WERI-Rb-1 (cell line): Measurements from ENCODE around the gene FERMT2.

Experiments
- DNase-seq: peaks from one replicate; pipeline ENCODE4 v3.0.0-alpha.2; 2020
- H3K27ac ChIP-seq: fragments of 250-450 bp; sonication (Bioruptor Pico); 2 replicates; pipeline ENCODE4 v1.5.1; 2020; ENCODE audit warnings: mild to moderate bottlenecking, moderate library complexity
- H3K27me3 ChIP-seq: fragments of 250-450 bp; sonication (Bioruptor Pico); 2 replicates; pipeline ENCODE4 v1.5.1; 2021; ENCODE audit warnings: mild to moderate bottlenecking, low read depth, moderate library complexity; ENCODE audit not compliant: insufficient read depth, severe bottlenecking
- H3K36me3 ChIP-seq: fragments of 250-450 bp; sonication (Bioruptor Pico); 2 replicates; pipeline ENCODE4 v1.5.1; 2020; ENCODE audit warnings: mild to moderate bottlenecking, moderate library complexity
- H3K4me3 ChIP-seq: 2 replicates; pipeline ENCODE4 v1.5.1; 2011; ENCODE audit warnings: low read depth, mild to moderate bottlenecking, control low read depth, low read length
- H3K9me3 ChIP-seq: fragments of 250-450 bp; sonication (Bioruptor Pico); 2 replicates; pipeline ENCODE4 v1.5.1; 2021; ENCODE audit warnings: mild to moderate bottlenecking, moderate library complexity; ENCODE audit not compliant: severe bottlenecking
- TF ChIP-seq, protein P1 (sequence below): IDR thresholded peaks from 2 replicates; pipeline ENCODE4 v1.5.1; 2011; ENCODE audit warnings: low read depth, mild to moderate bottlenecking, control low read depth, inconsistent platforms, low read length

FERMT2 gene

DNA sequence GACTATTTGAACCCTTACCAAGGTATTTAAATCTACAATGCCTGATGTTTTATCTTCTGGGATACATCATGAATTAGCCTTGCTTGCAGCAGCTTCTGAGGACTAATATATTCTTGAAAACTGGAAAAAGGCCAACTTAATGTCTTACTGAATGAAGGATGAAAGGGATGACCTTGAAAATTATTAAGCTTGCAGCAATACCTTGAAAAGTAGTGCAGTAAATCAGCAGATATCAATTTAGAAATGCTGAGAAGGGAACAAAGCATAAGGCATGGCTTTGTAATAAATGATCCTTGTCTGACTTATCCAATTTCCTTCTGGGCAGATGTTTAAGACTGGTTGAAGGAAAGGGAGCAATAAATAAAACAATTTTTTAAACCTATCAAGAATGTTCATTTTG is 37.3 kb upstream of the FERMT2 start:
- H3K4me3 ChIP-seq = no peak overlapping the region
- no peaks in the 10 kb centered on the region for H3K36me3 ChIP-seq
- TF ChIP-seq, protein P1, sequence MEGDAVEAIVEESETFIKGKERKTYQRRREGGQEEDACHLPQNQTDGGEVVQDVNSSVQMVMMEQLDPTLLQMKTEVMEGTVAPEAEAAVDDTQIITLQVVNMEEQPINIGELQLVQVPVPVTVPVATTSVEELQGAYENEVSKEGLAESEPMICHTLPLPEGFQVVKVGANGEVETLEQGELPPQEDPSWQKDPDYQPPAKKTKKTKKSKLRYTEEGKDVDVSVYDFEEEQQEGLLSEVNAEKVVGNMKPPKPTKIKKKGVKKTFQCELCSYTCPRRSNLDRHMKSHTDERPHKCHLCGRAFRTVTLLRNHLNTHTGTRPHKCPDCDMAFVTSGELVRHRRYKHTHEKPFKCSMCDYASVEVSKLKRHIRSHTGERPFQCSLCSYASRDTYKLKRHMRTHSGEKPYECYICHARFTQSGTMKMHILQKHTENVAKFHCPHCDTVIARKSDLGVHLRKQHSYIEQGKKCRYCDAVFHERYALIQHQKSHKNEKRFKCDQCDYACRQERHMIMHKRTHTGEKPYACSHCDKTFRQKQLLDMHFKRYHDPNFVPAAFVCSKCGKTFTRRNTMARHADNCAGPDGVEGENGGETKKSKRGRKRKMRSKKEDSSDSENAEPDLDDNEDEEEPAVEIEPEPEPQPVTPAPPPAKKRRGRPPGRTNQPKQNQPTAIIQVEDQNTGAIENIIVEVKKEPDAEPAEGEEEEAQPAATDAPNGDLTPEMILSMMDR = no peak
- no peaks in the 10 kb centered on the region for H3K27me3 ChIP-seq
- H3K27ac ChIP-seq = no peak overlapping the region
- no peak for DNase-seq
- no peaks in the 10 kb centered on the region for H3K9me3 ChIP-seq

DNA sequence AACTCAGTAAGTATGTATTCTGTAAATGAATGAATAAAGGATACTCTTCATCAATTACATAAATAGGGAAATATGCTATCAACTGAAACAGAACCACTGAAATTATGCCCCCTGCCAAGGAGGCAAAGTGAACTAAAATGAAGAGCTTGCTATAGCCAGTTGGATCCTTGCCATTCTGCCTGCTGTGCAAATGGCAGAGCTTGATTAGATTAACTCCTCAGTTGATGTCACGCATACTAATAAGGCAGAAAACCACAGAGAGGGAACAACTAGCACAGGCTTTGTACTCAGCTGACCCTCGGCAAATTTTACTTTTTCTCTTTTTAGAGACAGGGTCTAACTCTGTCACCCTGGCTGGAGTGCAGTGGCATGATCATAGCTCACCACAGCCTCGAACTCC is 36.7 kb upstream of the FERMT2 start:
- H3K27ac ChIP-seq = no peak overlapping the region
- H3K4me3 ChIP-seq = no peak overlapping the region
- TF ChIP-seq, protein P1 = no peak
- DNase-seq = no peak
- H3K9me3 ChIP-seq = no peaks in the 10 kb centered on the region
- H3K27me3 ChIP-seq = no peaks in the 10 kb centered on the region
- no peaks in the 10 kb centered on the region for H3K36me3 ChIP-seq

DNA sequence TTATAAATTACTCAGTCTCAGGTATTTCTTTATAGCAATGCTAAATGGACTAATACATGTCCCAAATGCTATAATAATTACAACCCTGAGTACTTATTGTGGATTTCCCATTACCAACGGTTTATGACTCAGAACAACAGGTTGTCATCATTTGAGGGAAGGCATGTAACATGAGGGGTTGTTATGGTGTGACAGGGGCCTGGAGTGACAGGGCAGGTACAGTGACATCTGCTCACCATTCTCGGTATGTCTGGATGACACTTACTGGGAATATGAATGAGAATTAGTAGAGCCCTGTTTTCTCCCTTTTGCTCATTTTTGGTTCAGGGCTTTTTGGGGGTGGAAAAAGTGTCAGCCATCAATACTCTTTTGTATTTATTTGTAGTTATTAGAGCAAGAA is 36.2 kb upstream of the FERMT2 start:
- no peak overlapping the region for H3K4me3 ChIP-seq
- H3K9me3 ChIP-seq = no peaks in the 10 kb centered on the region
- DNase-seq = no peak
- no peaks in the 10 kb centered on the region for H3K27me3 ChIP-seq
- TF ChIP-seq, protein P1 = no peak
- no peak overlapping the region for H3K27ac ChIP-seq
- H3K36me3 ChIP-seq = no peaks in the 10 kb centered on the region

DNA sequence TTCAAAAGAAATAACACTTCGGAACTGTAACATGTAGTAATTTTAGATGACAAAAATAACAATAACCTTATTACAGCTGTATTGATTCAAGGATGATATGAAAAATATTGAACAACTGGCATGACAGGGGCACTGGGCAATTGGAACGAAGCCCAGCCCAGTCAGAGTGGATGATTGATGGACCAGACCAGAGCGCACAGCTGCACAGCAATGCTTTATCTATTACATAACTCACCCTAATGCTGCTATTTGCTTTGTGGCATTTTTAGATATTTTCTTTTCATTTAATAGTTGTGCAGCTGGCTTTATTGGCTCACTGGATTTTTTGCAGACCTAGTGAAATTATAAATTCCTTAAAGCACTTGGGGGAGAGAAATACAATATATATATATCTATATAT is 26.9 kb upstream of the FERMT2 start:
- no peak for DNase-seq
- TF ChIP-seq, protein P1 = no peak
- no peaks in the 10 kb centered on the region for H3K36me3 ChIP-seq
- no peak overlapping the region for H3K27ac ChIP-seq
- no peaks in the 10 kb centered on the region for H3K27me3 ChIP-seq
- peaks cover 3% of the 10 kb centered on the region for H3K9me3 ChIP-seq
- H3K4me3 ChIP-seq = no peak overlapping the region

DNA sequence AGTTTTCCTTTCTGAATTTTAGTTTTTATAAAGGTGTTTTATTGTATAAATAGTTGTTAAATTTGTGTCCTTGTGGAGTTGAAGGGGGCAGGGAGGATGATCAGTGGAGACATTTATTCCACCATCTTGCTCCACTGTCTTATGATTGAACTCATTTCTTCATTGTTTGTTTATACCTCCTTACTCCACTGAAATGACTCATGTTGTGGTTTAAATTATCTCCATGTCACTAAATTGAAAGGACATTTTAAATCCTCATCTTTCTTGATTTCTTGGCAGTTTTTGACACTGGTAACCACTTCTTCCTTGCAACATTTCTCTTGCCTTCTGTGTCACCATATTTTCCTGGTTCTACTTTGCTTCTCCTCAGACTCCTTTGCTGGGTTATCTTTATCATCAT is 23.6 kb upstream of the FERMT2 start:
- Histone ChIP-seq H3K4me3 (no peak overlapping the region), H3K9me3 (peaks cover 3% of the 10 kb centered on the region), H3K27me3 (no peaks in the 10 kb centered on the region), H3K27ac (no peak overlapping the region), H3K36me3 (no peaks in the 10 kb centered on the region)
- TF ChIP-seq, protein P1 = no peak
- no peak for DNase-seq

DNA sequence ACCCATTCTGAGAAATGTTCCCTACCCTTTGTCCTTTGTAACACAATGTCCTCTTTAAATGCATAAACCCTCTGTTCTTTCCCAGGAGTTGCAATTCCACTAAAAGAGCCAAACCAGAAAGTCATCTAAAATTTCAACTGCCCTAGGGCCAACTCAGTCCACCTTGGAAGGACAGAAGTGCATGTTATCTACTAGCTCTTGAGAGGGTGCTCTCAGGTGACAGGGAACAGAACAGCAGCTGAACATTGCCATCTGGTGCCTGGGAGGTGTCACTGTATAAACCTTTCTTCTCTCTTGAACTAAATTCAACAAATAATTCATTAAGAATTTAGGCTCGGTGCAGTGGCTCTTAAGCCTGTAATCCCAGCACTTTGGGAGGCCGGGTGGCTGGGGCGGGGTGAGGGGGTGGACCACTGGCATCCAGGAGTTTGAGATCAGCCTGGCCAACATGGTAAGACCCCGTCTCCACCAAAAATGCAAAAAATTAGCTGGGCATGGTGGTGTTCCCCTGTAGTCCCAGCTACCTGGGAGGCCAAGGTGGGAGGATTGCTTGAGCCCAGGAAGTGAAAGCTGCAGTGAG is 10.3 kb upstream of the FERMT2 start:
- no peaks in the 10 kb centered on the region for H3K9me3 ChIP-seq
- TF ChIP-seq, protein P1 = peak; percentile 74
- DNase-seq = peak; percentile 63
- no peak overlapping the region for H3K27ac ChIP-seq
- no peaks in the 10 kb centered on the region for H3K36me3 ChIP-seq
- no peaks in the 10 kb centered on the region for H3K27me3 ChIP-seq
- no peak overlapping the region for H3K4me3 ChIP-seq
